Measurements from ENCODE around the gene SLC7A1. TPM values are rescaled to one million over a fixed set of nuclear protein-coding genes. Genes with fewer than 3 reads are reported as not detected.

The SLC7A1 gene
- total and polyA plus RNA-seq, 4 donors: 6.6 to 53.8 (median 10.5) TPM

- TF ChIP-seq CTCF (IDR thresholded peaks at IDR 0.05; ENCODE audit: control extremely low read depth, extremely low read depth): no peak
- no peak for DNase-seq
- H3K9me3 ChIP-seq (ENCODE audit: control insufficient read depth in 4 of 4, insufficient read depth in 3 of 4, low read length in 3 of 4): peaks cover 0 to 4% (median 0%) of the 10 kb centered on the region in 4 donors
- H3K9ac ChIP-seq (ENCODE audit: insufficient read depth in 1 of 2, low read length in 2 of 2): no peak overlapping the region
- H3K27ac ChIP-seq (ENCODE audit: low read depth in 1 of 2, low read length in 1 of 2): no peak overlapping the region
- H3K4me1 ChIP-seq (ENCODE audit: control insufficient read depth in 5 of 5, insufficient read depth in 5 of 5, low read length in 5 of 5): peaks cover 0 to 5% (median 0%) of the 10 kb centered on the region in 5 donors
- no peak overlapping the region for H3K4me3 ChIP-seq
- ATAC-seq (ENCODE audit: insufficient read depth, low FRiP score): no peak
- 91 to 95% methylated on average over 9 of the region's 9 CpGs for WGBS, 2 donors
- peaks cover 0 to 6% (median 0%) of the 10 kb centered on the region in 3 donors for H3K27me3 ChIP-seq (ENCODE audit: control insufficient read depth in 3 of 3, insufficient read depth in 3 of 3, low read length in 2 of 3)
- H3K36me3 ChIP-seq (ENCODE audit: control insufficient read depth in 4 of 4, insufficient read depth in 4 of 4, low read length in 4 of 4): no peaks in the 10 kb centered on the region
Measured at GRCh38 chr13:29490561-29490885, 105.0 kb downstream of the SLC7A1 start.

GRCh38 chr13:29489650-29490560, 105.6 kb downstream of the SLC7A1 start:
- H3K36me3 ChIP-seq (ENCODE audit: control insufficient read depth in 4 of 4, insufficient read depth in 4 of 4, low read length in 4 of 4): no peaks in the 10 kb centered on the region
- H3K4me3 ChIP-seq: no peak overlapping the region
- no peak for DNase-seq
- H3K4me1 ChIP-seq (ENCODE audit: control insufficient read depth in 5 of 5, insufficient read depth in 5 of 5, low read length in 5 of 5): peaks cover 0 to 5% (median 0%) of the 10 kb centered on the region in 5 donors
- ATAC-seq (ENCODE audit: insufficient read depth, low FRiP score): no peak
- no peak for TF ChIP-seq CTCF (IDR thresholded peaks at IDR 0.05; ENCODE audit: control extremely low read depth, extremely low read depth)
- no peak overlapping the region for H3K9ac ChIP-seq (ENCODE audit: insufficient read depth in 1 of 2, low read length in 2 of 2)
- H3K27me3 ChIP-seq (ENCODE audit: control insufficient read depth in 3 of 3, insufficient read depth in 3 of 3, low read length in 2 of 3): peaks cover 0 to 6% (median 0%) of the 10 kb centered on the region in 3 donors
- H3K9me3 ChIP-seq (ENCODE audit: control insufficient read depth in 4 of 4, insufficient read depth in 3 of 4, low read length in 3 of 4): peaks cover 0 to 4% (median 0%) of the 10 kb centered on the region in 4 donors
- no peak overlapping the region for H3K27ac ChIP-seq (ENCODE audit: low read depth in 1 of 2, low read length in 1 of 2)
- WGBS, 2 donors: 85 to 91% methylated on average over 14 of the region's 14 CpGs

- no peak for TF ChIP-seq CTCF (IDR thresholded peaks at IDR 0.05; ENCODE audit: control extremely low read depth, extremely low read depth)
- DNase-seq (no peak), ATAC-seq (ENCODE audit: insufficient read depth, low FRiP score) (no peak)
- 83 to 85% methylated on average over 22 of the region's 22 CpGs for WGBS, 2 donors
- Histone ChIP-seq H3K36me3 (ENCODE audit: control insufficient read depth in 4 of 4, insufficient read depth in 4 of 4, low read length in 4 of 4) (no peaks in the 10 kb centered on the region), H3K9ac (ENCODE audit: insufficient read depth in 1 of 2, low read length in 2 of 2) (no peak overlapping the region), H3K4me1 (ENCODE audit: control insufficient read depth in 5 of 5, insufficient read depth in 5 of 5, low read length in 5 of 5) (peaks cover 0 to 7% (median 0%) of the 10 kb centered on the region in 5 donors), H3K9me3 (ENCODE audit: control insufficient read depth in 4 of 4, insufficient read depth in 3 of 4, low read length in 3 of 4) (peaks cover 0 to 4% (median 0%) of the 10 kb centered on the region in 4 donors), H3K27me3 (ENCODE audit: control insufficient read depth in 3 of 3, insufficient read depth in 3 of 3, low read length in 2 of 3) (peaks cover 0 to 6% (median 0%) of the 10 kb centered on the region in 3 donors), H3K4me3 (no peak overlapping the region), H3K27ac (ENCODE audit: low read depth in 1 of 2, low read length in 1 of 2) (no peak overlapping the region)
Measured at GRCh38 chr13:29487466-29488454, 107.7 kb downstream of the SLC7A1 start.

Measured in lung (tissue), 12 donors.